GM18861 (cell line): ENCODE data around the gene TMPRSS13.
"Not testable (repeated sequence)": the region's sequence is repeated elsewhere in the genome, so short reads cannot be mapped to it uniquely, and the experiment has no call there.

Experiments
- ATAC-seq: cut with Tn5 transposase; IDR thresholded peaks from one replicate; pipeline ENCODE4 v1.9.1; 2021; ENCODE audit not compliant: unreplicated experiment

TMPRSS13 gene

GRCh38 chr11:117931331-117931950 is 2.2 kb upstream of the TMPRSS13 start:
- no peak for ATAC-seq

GRCh38 chr11:117930668-117931330 is 1.6 kb upstream of the TMPRSS13 start:
- no peak for ATAC-seq

GRCh38 chr11:117929916-117930570 is 841 bp upstream of the TMPRSS13 start:
- ATAC-seq = no peak

- ATAC-seq = no peak
Observed at GRCh38 chr11:117928446-117929141, 608 bp downstream of the TMPRSS13 start.

- ATAC-seq = no peak
Observed at GRCh38 chr11:117927926-117928325, 1.3 kb downstream of the TMPRSS13 start.

- ATAC-seq = not testable (repeated sequence)
Observed at GRCh38 chr11:117926166-117926565, 3.0 kb downstream of the TMPRSS13 start.

GRCh38 chr11:117925198-117925925 is 3.8 kb downstream of the TMPRSS13 start:
- no peak for ATAC-seq

GRCh38 chr11:117924631-117925170 is 4.5 kb downstream of the TMPRSS13 start:
- no peak for ATAC-seq

GRCh38 chr11:117923773-117924172 is 5.4 kb downstream of the TMPRSS13 start:
- no peak for ATAC-seq

GRCh38 chr11:117923275-117923674 is 5.9 kb downstream of the TMPRSS13 start:
- no peak for ATAC-seq

GRCh38 chr11:117921893-117922292 is 7.3 kb downstream of the TMPRSS13 start:
- no peak for ATAC-seq

GRCh38 chr11:117921456-117921855 is 7.7 kb downstream of the TMPRSS13 start:
- ATAC-seq = no peak

GRCh38 chr11:117919781-117920221 is 9.4 kb downstream of the TMPRSS13 start:
- ATAC-seq = no peak

GRCh38 chr11:117919341-117919740 is 9.9 kb downstream of the TMPRSS13 start:
- ATAC-seq = no peak

GRCh38 chr11:117918366-117919255 is 10.6 kb downstream of the TMPRSS13 start:
- no peak for ATAC-seq

GRCh38 chr11:117917591-117918151 is 11.5 kb downstream of the TMPRSS13 start:
- no peak for ATAC-seq

GRCh38 chr11:117916956-117917355 is 12.2 kb downstream of the TMPRSS13 start:
- ATAC-seq = no peak

- ATAC-seq = no peak
Observed at GRCh38 chr11:117915672-117916235, 13.4 kb downstream of the TMPRSS13 start.
